Stimulated activated naive CD4-positive, alpha-beta T cell treated with Interleukin-2 at 50 U/mL for 16 hours (primary cell): ENCODE results near the gene ASS1.
"Not testable (repeated sequence)": the region's sequence is repeated elsewhere in the genome, so short reads cannot be mapped to it uniquely, and the experiment has no call there.

Experiments used
- DNase-seq: peaks from one replicate; lab custom pipeline; 2025; lab: John Stamatoyannopoulos, UW

ASS1 gene

GRCh38 chr9:130434656-130435055 is 10.1 kb upstream of the ASS1 start:
- DNase-seq = not testable (repeated sequence)

- DNase-seq = no peak
Measured at GRCh38 chr9:130437011-130437789, 7.6 kb upstream of the ASS1 start.

GRCh38 chr9:130438382-130438981 is 6.3 kb upstream of the ASS1 start:
- DNase-seq = no peak

- no peak for DNase-seq
Measured at GRCh38 chr9:130441031-130441430, 3.7 kb upstream of the ASS1 start.

- DNase-seq = no peak
Measured at GRCh38 chr9:130442746-130443455, 1.9 kb upstream of the ASS1 start.

- no peak for DNase-seq
Measured at GRCh38 chr9:130443456-130443801, 1.3 kb upstream of the ASS1 start.

GRCh38 chr9:130443840-130444492 is 795 bp upstream of the ASS1 start:
- no peak for DNase-seq

GRCh38 chr9:130445268-130445983 is 665 bp downstream of the ASS1 start:
- DNase-seq = no peak

- no peak for DNase-seq
Measured at GRCh38 chr9:130446101-130446861, 1.5 kb downstream of the ASS1 start.

- DNase-seq = no peak
Measured at GRCh38 chr9:130447193-130447816, 2.5 kb downstream of the ASS1 start.

GRCh38 chr9:130448035-130448624 is 3.4 kb downstream of the ASS1 start:
- DNase-seq = no peak

- DNase-seq = no peak
Measured at GRCh38 chr9:130448771-130449603, 4.2 kb downstream of the ASS1 start.

GRCh38 chr9:130450344-130451003 is 5.7 kb downstream of the ASS1 start:
- DNase-seq = no peak

- no peak for DNase-seq
Measured at GRCh38 chr9:130451004-130451390, 6.2 kb downstream of the ASS1 start.

GRCh38 chr9:130451509-130452388 is 7.0 kb downstream of the ASS1 start:
- no peak for DNase-seq

- no peak for DNase-seq
Measured at GRCh38 chr9:130452835-130453234, 8.1 kb downstream of the ASS1 start.

- no peak for DNase-seq
Measured at GRCh38 chr9:130453487-130453886, 8.7 kb downstream of the ASS1 start.
